Thoracic aorta (tissue), 2 donors: ENCODE data around the gene MCOLN2. TPM values are rescaled to one million over a fixed set of nuclear protein-coding genes. Genes with fewer than 3 reads are reported as not detected.

Experiments used
- ATAC-seq: fragments of 150-250 bp; one replicate; pipeline ENCODE4 v1.8.0; 2017; ENCODE audit warnings: low read depth; ENCODE audit not compliant: insufficient number of reproducible peaks, low FRiP score
- DNase-seq: peaks from one replicate; pipeline ENCODE4 v3.0.0-alpha.2; 2020; ENCODE audit warnings: low spot score
- H3K27ac ChIP-seq, 2 donors: fragments of 200-600 bp; sonication (generic); 1 replicate in 1 of 2; 2 replicates in 1 of 2; pipeline ENCODE4 v1.5.1; 2016; ENCODE audit warnings: mild to moderate bottlenecking in 2 of 2, moderate library complexity in 2 of 2
- H3K27me3 ChIP-seq: fragments of 200-600 bp; sonication (generic); replicated peaks from 2 replicates; pipeline ENCODE4 v1.6.0; 2016; ENCODE audit warnings: mild to moderate bottlenecking; ENCODE audit not compliant: insufficient read depth
- H3K36me3 ChIP-seq: fragments of 200-600 bp; sonication (generic); one replicate; pipeline ENCODE4 v1.5.1; 2016
- H3K4me1 ChIP-seq, 2 donors: fragments of 200-600 bp; sonication (generic); 1 replicate in 1 of 2; 2 replicates in 1 of 2; pipeline versions ENCODE4 v1.5.1 to v1.6.0; 2016; ENCODE audit warnings: low read depth in 2 of 2, mild to moderate bottlenecking in 1 of 2; ENCODE audit not compliant: control insufficient read depth in 1 of 2
- H3K4me3 ChIP-seq: fragments of 200-600 bp; sonication (generic); 2 replicates; pipeline ENCODE4 v1.5.1; 2016; ENCODE audit warnings: mild to moderate bottlenecking
- H3K9me3 ChIP-seq: fragments of 200-600 bp; sonication (generic); 2 replicates; pipeline ENCODE4 v1.5.1; 2016
- total RNA-seq, 2 donors: library from RNA; depleted of rRNA; stranded (reverse); fragments of >200 nt; gene quantifications; one replicate each; pipeline versions ENCODE4 v1.1.0 to v1.2.3, GENCODE V29; 2016
- TF ChIP-seq, protein P1 (sequence below): fragments of 200-600 bp; sonication (generic); IDR thresholded peaks from one replicate; pipeline ENCODE4 v1.5.1; 2019; ENCODE audit warnings: antibody characterized with exemption

MCOLN2 gene
- total RNA-seq, 2 donors from 2014 or later, result 1.2 to 1.8 TPM

DNA sequence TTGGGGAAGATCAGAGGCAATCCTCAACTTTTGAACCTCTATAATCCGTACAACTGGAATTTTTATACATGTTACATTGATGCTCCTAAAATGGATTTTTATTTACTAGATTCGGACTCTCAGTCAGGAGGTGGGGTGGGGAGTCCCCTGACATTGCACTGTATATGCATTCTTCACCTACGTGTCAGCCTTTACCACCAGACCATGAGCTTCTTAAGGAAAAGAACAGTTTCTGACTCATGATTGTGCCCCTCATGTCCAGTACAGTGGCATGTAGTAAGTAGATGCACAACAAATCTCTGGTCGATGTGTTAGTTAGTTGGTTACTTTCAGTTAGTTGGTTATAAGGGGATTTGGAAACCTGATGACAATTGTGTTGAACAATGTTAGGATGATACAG, 119.3 kb downstream of the MCOLN2 start:
- Histone ChIP-seq H3K36me3 (no peaks in the 10 kb centered on the region), H3K4me1 (no peaks in the 10 kb centered on the region), H3K4me3 (no peak overlapping the region), H3K27ac (no peak overlapping the region), H3K9me3 (no peaks in the 10 kb centered on the region), H3K27me3 (no peaks in the 10 kb centered on the region)
- TF ChIP-seq, protein P1, sequence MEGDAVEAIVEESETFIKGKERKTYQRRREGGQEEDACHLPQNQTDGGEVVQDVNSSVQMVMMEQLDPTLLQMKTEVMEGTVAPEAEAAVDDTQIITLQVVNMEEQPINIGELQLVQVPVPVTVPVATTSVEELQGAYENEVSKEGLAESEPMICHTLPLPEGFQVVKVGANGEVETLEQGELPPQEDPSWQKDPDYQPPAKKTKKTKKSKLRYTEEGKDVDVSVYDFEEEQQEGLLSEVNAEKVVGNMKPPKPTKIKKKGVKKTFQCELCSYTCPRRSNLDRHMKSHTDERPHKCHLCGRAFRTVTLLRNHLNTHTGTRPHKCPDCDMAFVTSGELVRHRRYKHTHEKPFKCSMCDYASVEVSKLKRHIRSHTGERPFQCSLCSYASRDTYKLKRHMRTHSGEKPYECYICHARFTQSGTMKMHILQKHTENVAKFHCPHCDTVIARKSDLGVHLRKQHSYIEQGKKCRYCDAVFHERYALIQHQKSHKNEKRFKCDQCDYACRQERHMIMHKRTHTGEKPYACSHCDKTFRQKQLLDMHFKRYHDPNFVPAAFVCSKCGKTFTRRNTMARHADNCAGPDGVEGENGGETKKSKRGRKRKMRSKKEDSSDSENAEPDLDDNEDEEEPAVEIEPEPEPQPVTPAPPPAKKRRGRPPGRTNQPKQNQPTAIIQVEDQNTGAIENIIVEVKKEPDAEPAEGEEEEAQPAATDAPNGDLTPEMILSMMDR, result no peak
- ATAC-seq (no peak), DNase-seq (no peak)

DNA sequence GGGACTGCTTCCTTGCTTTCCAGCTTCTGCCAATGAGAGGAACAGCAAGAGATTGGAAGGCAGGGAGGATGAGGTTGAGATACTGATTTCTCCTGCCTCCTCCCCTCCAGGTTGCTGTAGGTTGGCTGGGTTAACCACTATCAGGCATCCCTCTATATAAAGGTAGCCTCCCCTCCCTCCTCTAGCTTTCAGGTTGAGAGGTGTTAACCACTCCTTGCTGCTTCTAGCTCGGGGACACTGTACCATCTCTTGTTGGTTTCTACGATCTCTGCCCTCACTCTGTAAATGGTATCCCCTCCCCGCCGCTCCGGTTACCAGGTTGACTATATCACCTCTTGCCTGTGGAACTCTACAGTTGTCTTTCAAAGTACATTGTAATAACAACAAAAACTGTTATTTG, 120.6 kb downstream of the MCOLN2 start:
- H3K27me3 ChIP-seq, result no peaks in the 10 kb centered on the region
- no peak overlapping the region for H3K4me3 ChIP-seq
- no peaks in the 10 kb centered on the region for H3K9me3 ChIP-seq
- DNase-seq (no peak), ATAC-seq (no peak)
- H3K27ac ChIP-seq, result no peak overlapping the region
- H3K4me1 ChIP-seq, result no peaks in the 10 kb centered on the region
- no peaks in the 10 kb centered on the region for H3K36me3 ChIP-seq
- TF ChIP-seq, protein P1, result no peak

Other genes starting within 250 kb of the MCOLN2 start
- gene LPAR3, start 103.9 kb downstream of the MCOLN2 start, total RNA-seq, result 1 to 10 TPM; 1.1 to 2.7 TPM
- 1 to 10 TPM; 2.3 to 3.2 TPM for gene MCOLN3, start 51.4 kb upstream of the MCOLN2 start, total RNA-seq
- 10 to 100 TPM; 13.4 to 17.0 TPM for gene SYDE2, start 203.9 kb upstream of the MCOLN2 start, total RNA-seq